ENCODE data around the gene ZNF319. TPM values are rescaled to one million over a fixed set of nuclear protein-coding genes. Genes with fewer than 3 reads are reported as not detected.

ZNF319 gene
- 4.3 and 5.1 TPM in 2 replicates for total RNA-seq (2013; cell fraction: nucleolus; rRNA removed)
- total RNA-seq (2014; rRNA removed): 1.4 TPM in 2 replicates
- 1.1 TPM in 2 replicates for total RNA-seq (2014; rRNA removed; fragmentation: Illumina TruSeq; extraction: Trizol)
- total RNA-seq (2021): 6.9 and 7.4 TPM in 2 replicates
- polyA plus RNA-seq (2011; ENCODE audit: low read depth): 1.4 TPM
- 0.72 and 1.7 TPM in 2 replicates for polyA plus RNA-seq (2011; rRNA removed)
- polyA plus RNA-seq (2011; cell fraction: cytosol; rRNA removed): 2.5 and 2.7 TPM in 2 replicates
- polyA plus RNA-seq (2011; cell fraction: nucleus; rRNA removed): 5.4 and 8.8 TPM in 2 replicates
- 3.7 and 4.1 TPM in 2 replicates for polyA plus RNA-seq (2012)
- polyA plus RNA-seq (2014; fragmentation: Illumina TruSeq; extraction: Trizol): 1.2 and 1.8 TPM in 2 replicates
- polyA plus RNA-seq (2014; fragmentation: Nextera tagmentation; extraction: Ambion mirVana): under 1 TPM; 0.29 to 0.69 TPM
- polyA plus RNA-seq (2014; rRNA removed): 2.7 and 3.7 TPM in 2 replicates
- polyA plus RNA-seq (2016; fragmentation: Nextera tagmentation; extraction: Ambion mirVana): 1 to 10 TPM; 2.8 to 3.3 TPM
- polyA minus RNA-seq (2011; rRNA and poly(A)+ RNA removed): 2.8 and 5.1 TPM in 2 replicates
- 2.1 TPM in 2 replicates for polyA minus RNA-seq (2011; cell fraction: cytosol; rRNA and poly(A)+ RNA removed)
- polyA minus RNA-seq (2011; cell fraction: nucleus; rRNA and poly(A)+ RNA removed): 5.0 and 7.0 TPM in 2 replicates
- percentile 57 among the genes with signal in this experiment for Bru-seq, nascent RNA
- percentile 36 among the genes with signal in this experiment for BruChase-seq, experiment 1, labeled RNA remaining after a 6-hour chase
- percentile 51 among the genes with signal in this experiment for BruChase-seq, experiment 2, labeled RNA remaining after a 2-hour chase
- long read RNA-seq, experiment 1: 0 reads
- long read RNA-seq, experiment 2: 0 reads

DNA sequence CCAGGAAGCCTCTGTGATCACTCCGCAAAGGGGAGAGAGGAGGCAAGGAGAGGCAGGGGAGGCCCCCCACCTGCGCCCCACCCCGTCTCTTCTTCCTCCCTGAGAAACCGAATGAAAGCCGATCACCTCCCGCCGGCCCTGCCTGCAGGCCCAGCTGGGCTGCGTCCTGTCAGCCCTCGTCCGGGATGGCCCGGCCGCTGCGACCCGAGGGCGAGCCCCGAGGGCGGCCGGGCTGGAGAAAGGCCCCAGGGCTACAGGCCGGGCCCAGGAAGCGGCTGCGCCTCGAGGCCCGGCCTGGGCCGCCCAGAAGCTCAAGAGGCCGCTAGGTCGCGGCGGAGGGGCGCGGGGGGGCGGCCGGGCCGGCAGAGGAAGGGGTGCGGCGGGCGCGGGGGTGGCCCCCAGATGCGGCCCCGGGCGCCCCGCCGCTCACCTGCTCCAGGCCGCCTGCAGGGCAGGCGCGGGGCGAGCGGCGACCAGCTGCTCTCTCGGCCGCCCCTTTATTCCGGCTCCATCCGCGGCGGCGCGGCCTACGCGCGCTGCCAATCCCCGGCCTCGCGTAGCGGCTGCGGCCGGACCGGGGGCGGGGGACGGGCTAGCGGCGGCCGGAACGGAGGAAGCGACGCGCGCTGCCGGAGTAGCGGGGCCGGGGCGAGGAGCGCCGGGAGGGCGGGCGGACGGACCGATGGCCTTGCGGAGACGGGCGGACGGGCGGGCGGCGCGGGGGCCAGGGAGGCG is at the start of gene ZNF319:
Gene ZNF319, minus strand, starts transcription at position 702 of the 735 bp plus-strand sequence. CDS start 2,407 bp downstream, outside the sequence.
- H3K27me3 ChIP-seq (replicated peaks in 1 of 2; ENCODE audit: control insufficient read depth in 2 of 2, insufficient read depth in 2 of 2, low read length in 1 of 2): no peaks in the 10 kb centered on the region
- no peaks in the 10 kb centered on the region; a peak in 1 of 4 replicates for H3K36me3 ChIP-seq (ENCODE audit: control insufficient read depth in 2 of 2, insufficient read depth in 2 of 2, low read length in 1 of 2)
- H3K79me2 ChIP-seq (ENCODE audit: control insufficient read depth, insufficient read depth, low read length): peaks cover 12% of the 10 kb centered on the region
- CTCF ChIA-PET: interaction anchor here (1.0 to 3.8 kb wide), 7 partner anchors 21 to 421 kb away, joined by 3 to 20 read pairs (median 4); no protein-coding TSS in a partner anchor
- H3K27ac ChIP-seq (ENCODE audit: control insufficient read depth, insufficient read depth): peak within 1 kb of the TSS; percentile 78
- in situ Hi-C loops (cut with MboI): loop anchor here (5.0 to 10.0 kb wide), 3 partner anchors 103 to 415 kb away; no protein-coding TSS in a partner anchor
- POLR2A ChIA-PET: interaction anchor here (0.5 to 0.6 kb wide), 2 partner anchors 18 to 79 kb away, joined by 4 read pairs; no protein-coding TSS in a partner anchor
- no peaks in the 10 kb centered on the region for H3K9me3 ChIP-seq (replicated peaks; ENCODE audit: control insufficient read depth, insufficient read depth, low read length)
- H3K4me1 ChIP-seq (ENCODE audit: control insufficient read depth, insufficient read depth, low read length): peaks cover 13% of the 10 kb centered on the region
- H3K4me2 ChIP-seq (ENCODE audit: control insufficient read depth, insufficient read depth): peak within 1 kb of the TSS; percentile 98
- SMC1A ChIA-PET (ENCODE audit: uncharacterized antibody, unreplicated experiment): interaction anchor here (0.8 to 2.3 kb wide), 3 partner anchors 94 to 121 kb away, joined by 3 to 9 read pairs (median 4); no protein-coding TSS in a partner anchor
- WGBS (ENCODE audit: insufficient coverage, insufficient replicate concordance, low lambda C conversion rate, missing lambda C conversion rate): 2% methylated on average over 35 of the region's 95 CpGs
- H3K9ac ChIP-seq (ENCODE audit: control insufficient read depth, insufficient read depth, low read length): peak within 1 kb of the TSS; percentile 74
- H2AFZ ChIP-seq (ENCODE audit: control insufficient read depth, low read depth, low read length): peak within 1 kb of the TSS; percentile 94
- DNase-seq (ENCODE audit: low read depth, low spot score) (no peak), FAIRE-seq (no peak), ATAC-seq (peak; percentile 7)
- RAD21 ChIA-PET (ENCODE audit: unreplicated experiment): interaction anchor here (1.1 to 2.3 kb wide), 4 partner anchors 94 to 127 kb away, joined by 3 to 5 read pairs (median 4); no protein-coding TSS in a partner anchor
- intact Hi-C loops (cut with micrococcal nuclease; ENCODE audit: unreplicated experiment): loop anchor here (5.0 kb wide), 1 partner anchor 408 kb away; no protein-coding TSS in a partner anchor
- H3K4me3 ChIP-seq: peak within 1 kb of the TSS; percentile 98
- no peaks in the 10 kb centered on the region for H4K20me1 ChIP-seq (ENCODE audit: control insufficient read depth, insufficient read depth)
- BruUV-seq (replicated peaks): no TSS peak
- TF ChIP-seq, protein P1, sequence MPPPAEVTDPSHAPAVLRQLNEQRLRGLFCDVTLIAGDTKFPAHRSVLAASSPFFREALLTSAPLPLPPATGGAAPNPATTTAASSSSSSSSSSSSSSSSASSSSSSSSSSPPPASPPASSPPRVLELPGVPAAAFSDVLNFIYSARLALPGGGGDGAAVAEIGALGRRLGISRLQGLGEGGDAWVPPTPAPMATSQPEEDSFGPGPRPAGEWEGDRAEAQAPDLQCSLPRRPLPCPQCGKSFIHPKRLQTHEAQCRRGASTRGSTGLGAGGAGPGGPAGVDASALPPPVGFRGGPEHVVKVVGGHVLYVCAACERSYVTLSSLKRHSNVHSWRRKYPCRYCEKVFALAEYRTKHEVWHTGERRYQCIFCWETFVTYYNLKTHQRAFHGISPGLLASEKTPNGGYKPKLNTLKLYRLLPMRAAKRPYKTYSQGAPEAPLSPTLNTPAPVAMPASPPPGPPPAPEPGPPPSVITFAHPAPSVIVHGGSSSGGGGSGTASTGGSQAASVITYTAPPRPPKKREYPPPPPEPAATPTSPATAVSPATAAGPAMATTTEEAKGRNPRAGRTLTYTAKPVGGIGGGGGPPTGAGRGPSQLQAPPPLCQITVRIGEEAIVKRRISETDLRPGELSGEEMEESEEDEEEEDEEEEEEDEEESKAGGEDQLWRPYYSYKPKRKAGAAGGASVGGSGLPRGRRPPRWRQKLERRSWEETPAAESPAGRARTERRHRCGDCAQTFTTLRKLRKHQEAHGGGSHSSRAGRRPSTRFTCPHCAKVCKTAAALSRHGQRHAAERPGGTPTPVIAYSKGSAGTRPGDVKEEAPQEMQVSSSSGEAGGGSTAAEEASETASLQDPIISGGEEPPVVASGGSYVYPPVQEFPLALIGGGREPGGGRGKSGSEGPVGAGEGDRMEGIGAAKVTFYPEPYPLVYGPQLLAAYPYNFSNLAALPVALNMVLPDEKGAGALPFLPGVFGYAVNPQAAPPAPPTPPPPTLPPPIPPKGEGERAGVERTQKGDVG (CRISPR knock-in tag; IDR thresholded peaks at IDR 0.05): no peak
- TF ChIP-seq NFXL1 (IDR thresholded peaks at IDR 0.05; ENCODE audit: borderline replicate concordance) (0 out of 2 replicates have a peak, but pooled peaks have one; percentile 39), LARP7 (IDR thresholded peaks at IDR 0.05) (peak; percentile 87), POLR2AphosphoS5 (IDR thresholded peaks at IDR 0.05; ENCODE audit: low read length) (no peak), POLR2A (IDR thresholded peaks at IDR 0.05; ENCODE audit: low read depth, low read length) (peak; percentile 16; the same call in 1 of the 2 replicates), STAT3 (IDR thresholded peaks at IDR 0.05; ENCODE audit: low read depth, low read length) (no peak), YY1 (IDR thresholded peaks at IDR 0.05; ENCODE audit: low read depth, low read length) (peak; percentile 65), BACH1 (IDR thresholded peaks at IDR 0.05; ENCODE audit: borderline replicate concordance) (peak; percentile 43; the same call in 1 of the 2 replicates)
- TF ChIP-seq, protein P2, sequence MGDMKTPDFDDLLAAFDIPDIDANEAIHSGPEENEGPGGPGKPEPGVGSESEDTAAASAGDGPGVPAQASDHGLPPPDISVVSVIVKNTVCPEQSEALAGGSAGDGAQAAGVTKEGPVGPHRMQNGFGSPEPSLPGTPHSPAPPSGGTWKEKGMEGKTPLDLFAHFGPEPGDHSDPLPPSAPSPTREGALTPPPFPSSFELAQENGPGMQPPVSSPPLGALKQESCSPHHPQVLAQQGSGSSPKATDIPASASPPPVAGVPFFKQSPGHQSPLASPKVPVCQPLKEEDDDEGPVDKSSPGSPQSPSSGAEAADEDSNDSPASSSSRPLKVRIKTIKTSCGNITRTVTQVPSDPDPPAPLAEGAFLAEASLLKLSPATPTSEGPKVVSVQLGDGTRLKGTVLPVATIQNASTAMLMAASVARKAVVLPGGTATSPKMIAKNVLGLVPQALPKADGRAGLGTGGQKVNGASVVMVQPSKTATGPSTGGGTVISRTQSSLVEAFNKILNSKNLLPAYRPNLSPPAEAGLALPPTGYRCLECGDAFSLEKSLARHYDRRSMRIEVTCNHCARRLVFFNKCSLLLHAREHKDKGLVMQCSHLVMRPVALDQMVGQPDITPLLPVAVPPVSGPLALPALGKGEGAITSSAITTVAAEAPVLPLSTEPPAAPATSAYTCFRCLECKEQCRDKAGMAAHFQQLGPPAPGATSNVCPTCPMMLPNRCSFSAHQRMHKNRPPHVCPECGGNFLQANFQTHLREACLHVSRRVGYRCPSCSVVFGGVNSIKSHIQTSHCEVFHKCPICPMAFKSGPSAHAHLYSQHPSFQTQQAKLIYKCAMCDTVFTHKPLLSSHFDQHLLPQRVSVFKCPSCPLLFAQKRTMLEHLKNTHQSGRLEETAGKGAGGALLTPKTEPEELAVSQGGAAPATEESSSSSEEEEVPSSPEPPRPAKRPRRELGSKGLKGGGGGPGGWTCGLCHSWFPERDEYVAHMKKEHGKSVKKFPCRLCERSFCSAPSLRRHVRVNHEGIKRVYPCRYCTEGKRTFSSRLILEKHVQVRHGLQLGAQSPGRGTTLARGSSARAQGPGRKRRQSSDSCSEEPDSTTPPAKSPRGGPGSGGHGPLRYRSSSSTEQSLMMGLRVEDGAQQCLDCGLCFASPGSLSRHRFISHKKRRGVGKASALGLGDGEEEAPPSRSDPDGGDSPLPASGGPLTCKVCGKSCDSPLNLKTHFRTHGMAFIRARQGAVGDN (IDR thresholded peaks at IDR 0.05): 0 out of 2 replicates have a peak, but pooled peaks have one; percentile 42
- TF ChIP-seq, protein P3, sequence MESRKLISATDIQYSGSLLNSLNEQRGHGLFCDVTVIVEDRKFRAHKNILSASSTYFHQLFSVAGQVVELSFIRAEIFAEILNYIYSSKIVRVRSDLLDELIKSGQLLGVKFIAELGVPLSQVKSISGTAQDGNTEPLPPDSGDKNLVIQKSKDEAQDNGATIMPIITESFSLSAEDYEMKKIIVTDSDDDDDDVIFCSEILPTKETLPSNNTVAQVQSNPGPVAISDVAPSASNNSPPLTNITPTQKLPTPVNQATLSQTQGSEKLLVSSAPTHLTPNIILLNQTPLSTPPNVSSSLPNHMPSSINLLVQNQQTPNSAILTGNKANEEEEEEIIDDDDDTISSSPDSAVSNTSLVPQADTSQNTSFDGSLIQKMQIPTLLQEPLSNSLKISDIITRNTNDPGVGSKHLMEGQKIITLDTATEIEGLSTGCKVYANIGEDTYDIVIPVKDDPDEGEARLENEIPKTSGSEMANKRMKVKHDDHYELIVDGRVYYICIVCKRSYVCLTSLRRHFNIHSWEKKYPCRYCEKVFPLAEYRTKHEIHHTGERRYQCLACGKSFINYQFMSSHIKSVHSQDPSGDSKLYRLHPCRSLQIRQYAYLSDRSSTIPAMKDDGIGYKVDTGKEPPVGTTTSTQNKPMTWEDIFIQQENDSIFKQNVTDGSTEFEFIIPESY (IDR thresholded peaks at IDR 0.05): no peak

All from GM12878 (cell line).